ENCODE data around the gene HOTAIR. TPM values are rescaled to one million over a fixed set of nuclear protein-coding genes. Genes with fewer than 3 reads are reported as not detected.
A peak's percentile ranks its signal among the peaks of the same experiment; 100 is the strongest.

HOTAIR gene
- total RNA-seq, 1 donor from 2014 or later: not detected

- peaks cover 100% of the 10 kb centered on the region for H3K27me3 Mint-ChIP-seq (ENCODE audit: insufficient read depth, low read depth)
- H3K27me3 ChIP-seq: peaks cover 100% of the 10 kb centered on the region
- no peak overlapping the region for H3K4me2 ChIP-seq
- no peak overlapping the region for H3K4me3 Mint-ChIP-seq
- no peaks in the 10 kb centered on the region for H3K36me3 ChIP-seq
- no peaks in the 10 kb centered on the region for H3K79me2 ChIP-seq (ENCODE audit: low read depth)
- H3K27ac ChIP-seq: no peak overlapping the region
- no peak overlapping the region for H3K4me3 ChIP-seq
- H3K9me3 ChIP-seq (ENCODE audit: low read depth): no peaks in the 10 kb centered on the region
- H4K20me1 ChIP-seq (ENCODE audit: low read depth): peaks cover 87% of the 10 kb centered on the region
- peaks cover 9% of the 10 kb centered on the region for H3K9me3 Mint-ChIP-seq
- no peak overlapping the region for H3K27ac Mint-ChIP-seq
- peaks cover 2% of the 10 kb centered on the region for H3K4me1 Mint-ChIP-seq
- H3K4me1 ChIP-seq: no peaks in the 10 kb centered on the region
- TF ChIP-seq EZH2 (IDR thresholded peaks at IDR 0.05): peak; percentile 33
- TF ChIP-seq, protein P1, sequence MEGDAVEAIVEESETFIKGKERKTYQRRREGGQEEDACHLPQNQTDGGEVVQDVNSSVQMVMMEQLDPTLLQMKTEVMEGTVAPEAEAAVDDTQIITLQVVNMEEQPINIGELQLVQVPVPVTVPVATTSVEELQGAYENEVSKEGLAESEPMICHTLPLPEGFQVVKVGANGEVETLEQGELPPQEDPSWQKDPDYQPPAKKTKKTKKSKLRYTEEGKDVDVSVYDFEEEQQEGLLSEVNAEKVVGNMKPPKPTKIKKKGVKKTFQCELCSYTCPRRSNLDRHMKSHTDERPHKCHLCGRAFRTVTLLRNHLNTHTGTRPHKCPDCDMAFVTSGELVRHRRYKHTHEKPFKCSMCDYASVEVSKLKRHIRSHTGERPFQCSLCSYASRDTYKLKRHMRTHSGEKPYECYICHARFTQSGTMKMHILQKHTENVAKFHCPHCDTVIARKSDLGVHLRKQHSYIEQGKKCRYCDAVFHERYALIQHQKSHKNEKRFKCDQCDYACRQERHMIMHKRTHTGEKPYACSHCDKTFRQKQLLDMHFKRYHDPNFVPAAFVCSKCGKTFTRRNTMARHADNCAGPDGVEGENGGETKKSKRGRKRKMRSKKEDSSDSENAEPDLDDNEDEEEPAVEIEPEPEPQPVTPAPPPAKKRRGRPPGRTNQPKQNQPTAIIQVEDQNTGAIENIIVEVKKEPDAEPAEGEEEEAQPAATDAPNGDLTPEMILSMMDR (IDR thresholded peaks at IDR 0.05): no peak
- peak; percentile 28 for TF ChIP-seq EZH2phosphoT487 (IDR thresholded peaks at IDR 0.05)
- no peaks in the 10 kb centered on the region for H3F3A ChIP-seq (ENCODE audit: low read depth)
- DNase-seq (ENCODE audit: low spot score): no peak
- no peak overlapping the region for H3K9ac ChIP-seq
- no peaks in the 10 kb centered on the region for H3K36me3 Mint-ChIP-seq
- H2AFZ ChIP-seq (replicated peaks): no peak overlapping the region
Observed at GRCh38 chr12:53991077-53991460, 16.3 kb upstream of the HOTAIR start.

GRCh38 chr12:53990311-53991076 is 15.7 kb upstream of the HOTAIR start:
- Histone ChIP-seq H3K36me3 (no peaks in the 10 kb centered on the region), H3K4me3 (no peak overlapping the region), H3K9me3 (ENCODE audit: low read depth) (no peaks in the 10 kb centered on the region), H3K27me3 (peaks cover 100% of the 10 kb centered on the region), H3K4me1 (no peaks in the 10 kb centered on the region), H3K9ac (no peak overlapping the region), H3F3A (ENCODE audit: low read depth) (no peaks in the 10 kb centered on the region), H2AFZ (replicated peaks) (no peak overlapping the region), H4K20me1 (ENCODE audit: low read depth) (peaks cover 88% of the 10 kb centered on the region), H3K79me2 (ENCODE audit: low read depth) (no peaks in the 10 kb centered on the region), H3K4me2 (no peak overlapping the region), H3K27ac (no peak overlapping the region)
- no peak for DNase-seq (ENCODE audit: low spot score)
- Mint-ChIP-seq H3K9me3 (peaks cover 9% of the 10 kb centered on the region), H3K36me3 (no peaks in the 10 kb centered on the region), H3K27ac (no peak overlapping the region), H3K4me1 (peaks cover 2% of the 10 kb centered on the region), H3K27me3 (ENCODE audit: insufficient read depth, low read depth) (peaks cover 100% of the 10 kb centered on the region), H3K4me3 (no peak overlapping the region)
- TF ChIP-seq EZH2 (IDR thresholded peaks at IDR 0.05): peak; percentile 59
- TF ChIP-seq, protein P1 (IDR thresholded peaks at IDR 0.05): no peak
- TF ChIP-seq EZH2phosphoT487 (IDR thresholded peaks at IDR 0.05): peak; percentile 85

DNA sequence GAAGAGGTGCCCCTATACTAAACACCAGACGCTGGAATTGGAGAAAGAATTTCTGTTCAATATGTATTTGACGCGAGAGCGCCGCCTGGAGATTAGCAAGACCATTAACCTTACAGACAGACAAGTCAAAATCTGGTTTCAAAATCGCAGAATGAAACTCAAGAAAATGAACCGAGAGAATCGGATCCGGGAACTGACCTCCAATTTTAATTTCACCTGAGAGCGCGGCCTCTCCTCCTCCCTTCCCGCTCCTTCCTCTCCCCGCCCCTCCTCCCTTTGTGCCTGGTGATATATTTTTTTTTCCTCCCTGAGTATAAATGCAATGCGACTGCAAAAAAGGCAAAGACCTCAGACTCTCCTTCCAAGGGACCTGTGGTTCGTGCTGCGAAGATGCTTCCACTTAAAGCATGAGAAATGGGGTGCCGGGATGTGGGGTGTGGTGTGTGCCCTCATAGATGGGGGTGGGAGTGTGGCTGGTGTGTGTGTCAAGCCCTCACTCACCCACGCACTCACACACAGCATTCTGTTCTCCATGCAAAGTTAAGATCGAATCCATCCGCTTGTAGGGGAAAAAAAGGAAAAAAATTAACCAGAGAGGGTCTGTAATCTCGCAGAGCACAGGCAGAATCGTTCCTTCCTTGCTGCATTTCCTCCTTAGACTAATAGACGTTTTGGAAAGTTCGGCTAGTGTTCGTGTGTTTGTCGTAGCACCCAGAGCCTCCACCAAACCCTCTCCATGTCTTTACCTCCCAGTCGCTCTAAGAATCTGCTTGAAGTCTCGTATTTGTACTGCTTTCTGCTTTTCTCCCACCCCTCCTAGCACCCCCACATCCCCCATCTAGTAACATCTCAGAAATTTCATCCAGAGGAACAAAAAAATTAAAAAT is 14.7 kb upstream of the HOTAIR start:
- Mint-ChIP-seq H3K27me3 (ENCODE audit: insufficient read depth, low read depth) (peaks cover 100% of the 10 kb centered on the region), H3K4me1 (no peaks in the 10 kb centered on the region), H3K4me3 (no peak overlapping the region), H3K9me3 (peaks cover 9% of the 10 kb centered on the region), H3K36me3 (no peaks in the 10 kb centered on the region), H3K27ac (no peak overlapping the region)
- Histone ChIP-seq H3K4me1 (no peaks in the 10 kb centered on the region), H3K27me3 (peaks cover 100% of the 10 kb centered on the region), H3K9me3 (ENCODE audit: low read depth) (no peaks in the 10 kb centered on the region), H3K4me2 (no peak overlapping the region), H3K79me2 (ENCODE audit: low read depth) (no peaks in the 10 kb centered on the region), H2AFZ (replicated peaks) (no peak overlapping the region), H3K36me3 (no peaks in the 10 kb centered on the region), H3K4me3 (no peak overlapping the region), H3K9ac (no peak overlapping the region), H3F3A (ENCODE audit: low read depth) (no peaks in the 10 kb centered on the region), H3K27ac (no peak overlapping the region), H4K20me1 (ENCODE audit: low read depth) (peaks cover 85% of the 10 kb centered on the region)
- peak; percentile 71 for DNase-seq (ENCODE audit: low spot score)
- TF ChIP-seq EZH2phosphoT487 (IDR thresholded peaks at IDR 0.05) (peak; percentile 56), EZH2 (IDR thresholded peaks at IDR 0.05) (peak; percentile 20)
- TF ChIP-seq, protein P1 (IDR thresholded peaks at IDR 0.05): peak; percentile 55

Measured in neural progenitor cell (in vitro differentiated cells).